GM18508 (cell line): Measurements from ENCODE around the gene RGS6.

Experiments used
- ATAC-seq: cut with Tn5 transposase; IDR thresholded peaks from one replicate; pipeline ENCODE4 v1.9.1; 2021; ENCODE audit warnings: moderate number of reproducible peaks; ENCODE audit not compliant: insufficient read depth, unreplicated experiment

The RGS6 gene

GRCh38 chr14:72610096-72610830 lies 678.0 kb downstream of the RGS6 start:
- no peak for ATAC-seq

- ATAC-seq = no peak
These were observed 678.6 kb downstream of the RGS6 start for GRCh38 chr14:72610831-72611200.

GRCh38 chr14:72611506-72611905 lies 679.3 kb downstream of the RGS6 start:
- no peak for ATAC-seq

- ATAC-seq = no peak
These were observed 679.8 kb downstream of the RGS6 start for GRCh38 chr14:72612041-72612440.

- ATAC-seq = no peak
These were observed 681.2 kb downstream of the RGS6 start for GRCh38 chr14:72613231-72613974.

GRCh38 chr14:72613975-72614319 lies 681.7 kb downstream of the RGS6 start:
- ATAC-seq = no peak

- no peak for ATAC-seq
These were observed 682.1 kb downstream of the RGS6 start for GRCh38 chr14:72614365-72614764.

- no peak for ATAC-seq
These were observed 682.7 kb downstream of the RGS6 start for GRCh38 chr14:72614891-72615415.

GRCh38 chr14:72615451-72616121 lies 683.4 kb downstream of the RGS6 start:
- no peak for ATAC-seq
